ENCODE results near the gene ZNF474. TPM values are rescaled to one million over a fixed set of nuclear protein-coding genes. Genes with fewer than 3 reads are reported as not detected.

ZNF474 gene
- total RNA-seq, 1 donor: 0.10 TPM

DNA sequence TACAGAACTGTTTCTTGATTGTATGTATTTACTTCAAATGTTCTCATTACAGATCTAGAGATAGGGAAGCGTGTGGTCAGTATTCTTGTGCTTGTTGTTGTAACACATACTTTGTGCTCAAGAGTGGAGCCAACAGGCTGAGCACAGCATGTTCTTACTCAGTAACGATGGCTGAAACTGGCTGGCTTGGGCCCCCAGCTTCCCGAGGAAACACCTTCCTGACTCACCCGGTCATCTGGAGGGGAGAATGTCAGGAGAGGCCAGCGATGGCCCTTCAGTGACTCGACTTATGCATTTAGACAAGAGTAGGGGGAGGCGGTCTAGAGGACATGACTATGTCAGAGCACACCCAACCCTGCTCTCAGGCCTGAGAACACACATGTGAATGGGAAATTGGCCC lies 25.6 kb downstream of the ZNF474 start:
- Histone ChIP-seq H3K4me1 (ENCODE audit: insufficient read depth, low read length) (peaks cover 7% of the 10 kb centered on the region), H3K4me3 (ENCODE audit: low read length) (no peak overlapping the region), H3K9me3 (ENCODE audit: low read depth, low read length) (no peaks in the 10 kb centered on the region), H3K27me3 (ENCODE audit: insufficient read depth, low read length) (no peaks in the 10 kb centered on the region)

DNA sequence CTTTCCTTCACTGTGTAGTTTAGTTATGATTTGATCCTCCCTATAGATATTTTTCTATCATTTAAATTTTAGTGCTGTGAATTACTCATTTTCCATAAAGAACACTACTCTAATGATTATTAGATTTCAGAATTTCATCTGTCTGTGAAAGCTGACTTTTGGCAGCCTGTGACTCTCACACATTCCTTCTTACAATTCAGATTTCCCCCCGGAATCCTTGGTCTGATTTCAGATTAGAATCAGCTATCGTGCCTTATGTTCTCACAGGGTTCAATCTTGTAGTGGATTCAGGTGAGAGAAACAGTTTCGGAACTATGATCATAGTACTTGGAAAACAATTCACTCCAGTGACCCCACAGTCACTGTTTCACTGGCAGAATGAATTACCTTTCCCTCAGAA lies 26.2 kb downstream of the ZNF474 start:
- Histone ChIP-seq H3K4me3 (ENCODE audit: low read length) (no peak overlapping the region), H3K27me3 (ENCODE audit: insufficient read depth, low read length) (no peaks in the 10 kb centered on the region), H3K4me1 (ENCODE audit: insufficient read depth, low read length) (peaks cover 7% of the 10 kb centered on the region), H3K9me3 (ENCODE audit: low read depth, low read length) (no peaks in the 10 kb centered on the region)

DNA sequence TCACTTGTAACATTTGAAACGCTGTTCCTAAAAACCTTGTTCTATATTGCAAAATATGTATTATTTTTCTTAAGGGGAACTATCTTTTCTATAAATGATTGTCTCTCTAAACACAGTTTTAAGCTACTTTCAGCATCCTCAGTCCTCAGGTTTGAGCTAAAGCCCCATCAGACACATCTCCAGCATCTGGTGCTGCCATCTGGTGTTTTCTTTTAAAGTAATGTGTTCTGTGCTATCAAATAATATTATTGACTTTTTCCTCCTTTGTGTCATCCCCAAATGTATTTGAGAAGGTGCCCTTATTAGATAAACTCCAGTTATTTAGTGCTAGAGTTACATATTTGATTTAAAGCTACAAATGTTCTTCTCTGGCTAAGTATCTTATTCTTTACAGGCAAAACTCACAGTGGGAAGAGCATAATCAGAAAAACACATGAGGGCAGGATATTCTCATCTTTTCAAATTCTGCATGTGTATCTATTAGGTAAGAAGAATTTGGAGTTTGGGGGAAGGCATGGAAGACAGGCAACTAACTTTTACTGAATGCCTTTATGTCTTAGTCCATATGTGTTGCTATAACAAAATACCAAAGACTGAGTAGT lies 27.5 kb downstream of the ZNF474 start:
- Histone ChIP-seq H3K4me1 (ENCODE audit: insufficient read depth, low read length) (peaks cover 7% of the 10 kb centered on the region), H3K9me3 (ENCODE audit: low read depth, low read length) (no peaks in the 10 kb centered on the region), H3K4me3 (ENCODE audit: low read length) (no peak overlapping the region), H3K27me3 (ENCODE audit: insufficient read depth, low read length) (no peaks in the 10 kb centered on the region)

DNA sequence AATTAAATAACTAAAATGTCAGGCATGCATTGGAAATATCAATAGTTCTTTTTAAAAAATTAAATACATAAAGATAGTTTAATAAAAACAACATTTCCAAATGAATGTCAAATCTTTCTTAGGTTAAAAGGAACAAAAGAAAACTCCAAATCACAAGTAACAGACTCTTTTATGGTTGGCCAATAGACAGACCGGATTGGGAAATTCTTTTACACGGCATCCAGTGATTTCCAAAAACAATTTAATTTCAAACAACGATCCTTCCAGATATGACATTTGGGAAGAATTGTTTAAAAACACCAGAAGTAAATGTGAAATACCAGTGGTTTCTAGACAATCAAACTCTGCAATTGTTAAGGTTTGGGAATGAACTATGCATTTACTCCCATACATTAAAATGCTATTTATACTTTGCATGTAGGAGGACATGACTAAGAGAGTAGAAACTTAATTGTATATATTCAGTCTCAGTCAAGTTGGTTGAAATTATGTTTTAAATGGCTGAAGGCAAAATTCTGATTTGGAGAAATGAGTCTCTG lies 32.8 kb downstream of the ZNF474 start:
- Histone ChIP-seq H3K9me3 (ENCODE audit: low read depth, low read length) (no peaks in the 10 kb centered on the region), H3K4me3 (ENCODE audit: low read length) (no peak overlapping the region), H3K27me3 (ENCODE audit: insufficient read depth, low read length) (no peaks in the 10 kb centered on the region), H3K4me1 (ENCODE audit: insufficient read depth, low read length) (no peaks in the 10 kb centered on the region)

DNA sequence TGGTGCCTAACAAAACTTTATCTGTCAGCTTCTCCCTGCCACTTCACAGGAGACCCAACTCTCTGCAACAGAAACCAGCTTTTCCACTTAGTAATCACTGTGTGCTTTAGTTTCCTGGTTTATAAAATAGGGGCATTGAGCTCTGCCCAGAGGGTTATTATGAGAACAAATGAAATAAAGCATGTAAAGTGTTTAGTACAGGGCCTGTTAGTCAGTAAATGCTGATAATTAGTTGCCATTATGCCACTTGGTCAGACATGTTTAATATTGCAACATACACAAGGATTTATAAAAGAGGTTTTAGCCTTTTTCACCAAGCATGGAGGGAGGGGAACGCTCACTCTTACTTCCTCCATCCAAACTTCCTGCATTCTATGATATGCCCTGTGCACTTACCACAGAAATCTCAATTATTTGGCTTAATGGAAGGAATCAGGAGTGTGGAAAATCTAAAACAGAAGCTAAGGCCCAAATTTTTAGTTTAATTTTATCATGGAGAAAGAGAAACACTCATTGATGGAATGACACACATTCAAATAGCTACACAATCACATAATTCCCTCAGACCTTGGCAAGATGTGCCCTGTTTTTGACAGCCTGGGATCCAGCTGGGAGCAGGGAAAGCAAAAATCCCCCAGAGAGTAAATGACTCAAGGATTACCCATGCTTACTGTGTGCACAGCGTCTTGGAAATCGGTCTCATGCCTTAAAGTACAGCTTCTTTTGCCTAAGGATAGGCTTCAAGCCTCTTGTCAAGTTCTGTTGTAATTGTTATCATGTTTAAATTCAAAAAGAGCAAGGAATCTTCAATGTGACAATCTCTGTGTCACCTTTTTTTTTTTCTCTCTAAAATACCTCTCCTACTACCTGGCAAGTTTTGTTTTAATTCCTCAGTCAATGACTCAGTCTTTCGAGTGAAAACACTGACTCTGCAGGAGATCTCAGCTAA lies 34.0 kb downstream of the ZNF474 start:
- no peak overlapping the region for H3K4me3 ChIP-seq (ENCODE audit: low read length)
- no peaks in the 10 kb centered on the region for H3K4me1 ChIP-seq (ENCODE audit: insufficient read depth, low read length)
- H3K27me3 ChIP-seq (ENCODE audit: insufficient read depth, low read length): no peaks in the 10 kb centered on the region
- H3K9me3 ChIP-seq (ENCODE audit: low read depth, low read length): no peaks in the 10 kb centered on the region

DNA sequence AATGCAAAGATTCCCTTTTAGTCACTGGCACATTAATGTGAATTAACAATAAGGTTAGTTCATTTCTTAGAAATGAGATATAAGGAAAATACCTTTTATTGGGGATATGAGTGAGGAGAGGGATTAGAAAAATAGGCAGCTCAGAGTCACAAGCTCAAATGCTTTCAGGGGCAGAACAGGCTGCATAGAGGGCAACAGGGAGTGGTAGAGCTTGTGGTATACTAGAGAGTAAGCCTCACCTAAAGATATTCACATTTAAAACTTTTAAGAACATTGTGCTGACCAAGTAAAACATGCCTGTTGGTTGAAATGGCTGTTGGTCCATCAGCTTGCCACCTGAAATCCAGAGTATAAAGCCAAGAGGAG lies 34.7 kb downstream of the ZNF474 start:
- no peaks in the 10 kb centered on the region for H3K27me3 ChIP-seq (ENCODE audit: insufficient read depth, low read length)
- no peak overlapping the region for H3K4me3 ChIP-seq (ENCODE audit: low read length)
- H3K9me3 ChIP-seq (ENCODE audit: low read depth, low read length): no peaks in the 10 kb centered on the region
- no peaks in the 10 kb centered on the region for H3K4me1 ChIP-seq (ENCODE audit: insufficient read depth, low read length)

DNA sequence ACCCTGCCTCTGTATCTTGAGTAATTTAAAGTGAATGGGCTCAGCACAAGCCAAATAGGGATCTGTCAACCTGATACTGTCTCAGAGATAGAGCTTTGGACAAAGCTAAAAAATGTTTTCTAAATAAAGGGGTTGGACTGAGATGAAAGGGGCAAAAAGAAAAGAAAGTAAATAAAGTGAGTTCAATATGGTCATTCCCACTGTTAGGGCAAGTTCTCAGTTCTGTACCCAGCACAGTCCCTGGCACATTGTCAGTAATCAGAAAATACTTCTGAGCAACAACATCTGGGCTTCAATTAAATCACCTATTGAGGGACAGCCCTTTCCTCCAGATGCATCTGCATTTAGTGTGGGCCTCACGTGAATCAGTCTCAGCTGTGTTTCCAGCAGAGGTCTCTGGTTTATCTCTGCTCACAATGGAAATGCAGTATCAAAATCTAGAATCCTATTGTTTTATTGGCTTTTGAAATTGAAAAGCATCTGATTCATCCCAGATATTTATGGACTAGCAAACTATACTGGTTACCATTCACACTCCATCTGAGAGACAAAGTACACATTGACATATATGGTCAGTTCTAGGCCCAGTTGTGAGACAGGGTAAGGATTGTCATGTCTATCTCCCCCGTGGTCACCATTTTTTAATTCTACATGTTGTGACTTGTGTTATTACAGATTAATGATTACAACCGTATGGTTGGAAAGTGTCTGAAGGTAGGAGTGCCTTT lies 35.6 kb downstream of the ZNF474 start:
- no peak overlapping the region for H3K4me3 ChIP-seq (ENCODE audit: low read length)
- no peaks in the 10 kb centered on the region for H3K4me1 ChIP-seq (ENCODE audit: insufficient read depth, low read length)
- no peaks in the 10 kb centered on the region for H3K9me3 ChIP-seq (ENCODE audit: low read depth, low read length)
- no peaks in the 10 kb centered on the region for H3K27me3 ChIP-seq (ENCODE audit: insufficient read depth, low read length)

DNA sequence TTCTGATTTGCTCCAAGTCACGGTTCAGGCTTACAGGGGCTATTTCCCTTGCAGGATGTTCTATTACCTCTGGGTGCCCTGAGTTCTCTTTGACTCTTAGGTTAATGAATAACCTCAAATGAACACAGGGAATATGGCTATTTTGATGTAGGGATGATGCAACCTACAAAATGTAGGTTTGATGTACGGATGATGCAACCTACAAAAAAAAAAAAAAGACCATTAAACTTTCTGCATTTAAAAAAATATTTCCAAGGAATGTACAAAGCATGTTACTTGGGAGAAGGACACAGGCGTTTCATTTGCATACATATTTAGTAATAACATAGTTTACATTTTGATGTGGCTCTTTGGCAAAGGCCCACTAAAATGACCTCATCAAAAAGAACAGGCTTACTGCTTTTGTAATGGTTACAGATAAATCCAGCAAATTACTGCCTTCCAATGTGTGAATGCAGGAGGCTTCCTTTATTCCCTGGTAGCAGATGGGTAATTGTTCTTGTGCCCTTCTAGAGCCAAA lies 36.3 kb downstream of the ZNF474 start:
- H3K9me3 ChIP-seq (ENCODE audit: low read depth, low read length): no peaks in the 10 kb centered on the region
- H3K4me3 ChIP-seq (ENCODE audit: low read length): no peak overlapping the region
- H3K4me1 ChIP-seq (ENCODE audit: insufficient read depth, low read length): no peaks in the 10 kb centered on the region
- no peaks in the 10 kb centered on the region for H3K27me3 ChIP-seq (ENCODE audit: insufficient read depth, low read length)

DNA sequence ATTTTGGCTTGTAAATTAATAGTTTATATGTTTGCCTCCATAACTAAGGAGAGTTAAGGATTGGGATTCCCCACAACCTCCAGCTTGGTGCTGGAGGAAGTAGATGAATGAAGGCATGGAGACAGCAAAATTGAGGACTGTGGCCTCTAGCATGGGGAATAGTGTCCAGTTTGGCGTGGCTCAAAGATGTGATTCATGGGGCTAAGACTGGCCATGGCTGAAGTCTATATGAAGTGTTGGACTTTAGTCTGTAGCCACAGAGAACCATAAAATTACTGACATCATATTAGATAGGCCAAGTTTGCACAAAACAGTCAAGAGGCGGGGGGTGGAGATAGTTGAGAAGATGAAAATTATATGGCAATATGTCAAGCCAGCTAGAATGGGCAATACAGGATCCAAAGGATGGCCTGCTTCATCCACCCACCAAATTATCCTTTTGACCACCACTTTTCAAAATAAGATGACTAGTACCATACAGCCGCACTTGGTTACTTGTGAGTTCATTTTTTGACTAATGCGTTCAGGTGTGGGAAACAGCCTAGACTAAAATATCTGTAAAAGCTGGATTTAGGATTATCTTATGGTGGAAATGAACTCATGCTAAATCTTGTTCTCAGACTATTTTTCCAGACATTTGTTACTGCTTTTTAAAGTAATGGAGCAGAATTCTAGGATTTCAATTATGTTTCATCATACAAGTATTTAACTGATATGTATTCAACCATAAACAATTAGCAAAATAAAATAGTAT lies 40.2 kb downstream of the ZNF474 start:
- H3K27me3 ChIP-seq (ENCODE audit: insufficient read depth, low read length): no peaks in the 10 kb centered on the region
- no peak overlapping the region for H3K4me3 ChIP-seq (ENCODE audit: low read length)
- no peaks in the 10 kb centered on the region for H3K4me1 ChIP-seq (ENCODE audit: insufficient read depth, low read length)
- H3K9me3 ChIP-seq (ENCODE audit: low read depth, low read length): no peaks in the 10 kb centered on the region

DNA sequence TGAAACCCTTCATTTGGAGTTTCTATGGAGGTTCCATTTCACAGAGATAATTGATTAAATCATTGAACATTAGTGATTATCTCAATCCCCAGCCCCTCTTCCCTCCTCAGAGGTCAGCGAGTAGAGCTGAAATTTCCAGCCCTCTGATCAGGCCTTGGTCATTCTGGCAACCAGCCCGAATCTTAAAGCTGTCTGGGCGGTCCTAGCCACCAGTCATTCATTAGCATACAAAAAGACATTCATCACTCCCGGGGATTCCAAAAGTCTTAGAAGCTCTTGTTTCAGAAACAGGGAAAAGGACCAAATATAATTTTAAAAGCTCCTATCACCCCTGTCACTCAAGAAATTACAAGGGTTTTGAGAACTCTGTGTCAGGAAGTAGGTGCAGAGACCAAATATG lies 41.3 kb downstream of the ZNF474 start:
- no peaks in the 10 kb centered on the region for H3K9me3 ChIP-seq (ENCODE audit: low read depth, low read length)
- H3K4me3 ChIP-seq (ENCODE audit: low read length): no peak overlapping the region
- H3K4me1 ChIP-seq (ENCODE audit: insufficient read depth, low read length): no peaks in the 10 kb centered on the region
- H3K27me3 ChIP-seq (ENCODE audit: insufficient read depth, low read length): no peaks in the 10 kb centered on the region

DNA sequence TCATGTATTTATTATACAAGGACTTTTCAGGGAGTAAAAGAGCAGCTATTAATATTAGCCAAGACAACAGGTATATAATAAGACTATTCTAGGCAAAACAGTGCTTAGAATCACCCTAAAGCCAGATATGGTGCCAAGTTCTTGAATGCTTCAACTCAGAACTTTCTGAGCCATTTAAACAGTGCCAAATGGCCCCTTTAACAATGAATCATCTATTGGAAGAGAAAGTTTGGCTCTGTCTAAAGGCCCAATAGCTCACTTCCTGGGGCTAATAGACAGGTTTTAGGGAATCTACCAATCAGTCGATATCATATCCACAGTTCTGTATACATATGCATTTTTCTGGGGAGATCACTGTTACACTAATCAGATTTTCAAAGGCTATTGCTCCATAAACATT lies 42.9 kb downstream of the ZNF474 start:
- Histone ChIP-seq H3K27me3 (ENCODE audit: insufficient read depth, low read length) (no peaks in the 10 kb centered on the region), H3K9me3 (ENCODE audit: low read depth, low read length) (no peaks in the 10 kb centered on the region), H3K4me1 (ENCODE audit: insufficient read depth, low read length) (no peaks in the 10 kb centered on the region), H3K4me3 (ENCODE audit: low read length) (no peak overlapping the region)

DNA sequence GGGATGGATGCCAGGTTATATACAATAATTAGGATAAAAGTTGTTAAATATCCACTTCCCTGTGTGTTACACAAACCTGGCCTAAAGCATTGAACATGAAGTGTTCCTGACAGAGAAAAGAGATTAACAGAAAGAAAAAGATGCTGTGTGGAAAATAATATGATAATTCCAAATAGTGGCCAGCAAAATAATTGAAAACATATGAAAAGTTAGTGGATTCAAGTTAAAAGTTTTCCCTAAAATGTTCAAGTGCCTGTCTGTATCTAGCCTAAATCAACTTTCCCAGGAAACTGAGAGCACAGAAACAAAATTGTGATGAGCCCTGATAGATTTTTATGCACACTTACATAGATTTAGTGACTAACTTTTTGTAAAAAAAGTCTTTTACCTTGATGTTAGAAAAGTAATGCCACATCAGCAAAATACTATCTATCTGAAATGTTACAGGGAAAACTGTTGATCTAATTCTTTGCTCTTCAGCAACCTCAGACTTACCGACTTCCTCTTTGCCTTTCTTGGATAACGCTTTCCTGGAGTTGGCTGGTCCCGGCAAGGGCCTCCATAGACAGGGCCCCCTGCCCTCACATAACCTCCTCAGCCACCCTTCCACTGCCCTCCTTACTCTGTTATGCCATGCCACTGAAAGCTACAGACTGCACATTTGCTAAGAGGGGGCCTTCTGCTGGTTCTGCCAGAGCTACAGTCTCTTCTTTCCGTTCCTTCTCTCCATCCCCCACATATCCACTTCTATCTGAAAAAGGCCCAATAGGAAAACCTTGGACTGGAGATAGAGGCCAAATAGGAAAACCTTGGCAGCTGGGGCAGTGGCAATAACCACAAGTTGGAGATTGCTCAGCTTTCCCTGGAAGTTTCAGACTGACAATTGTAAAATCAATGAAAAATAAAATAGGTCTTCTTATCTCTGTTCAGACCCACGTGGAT lies 44.4 kb downstream of the ZNF474 start:
- Histone ChIP-seq H3K4me1 (ENCODE audit: insufficient read depth, low read length) (no peaks in the 10 kb centered on the region), H3K27me3 (ENCODE audit: insufficient read depth, low read length) (no peaks in the 10 kb centered on the region), H3K4me3 (ENCODE audit: low read length) (no peak overlapping the region), H3K9me3 (ENCODE audit: low read depth, low read length) (no peaks in the 10 kb centered on the region)

DNA sequence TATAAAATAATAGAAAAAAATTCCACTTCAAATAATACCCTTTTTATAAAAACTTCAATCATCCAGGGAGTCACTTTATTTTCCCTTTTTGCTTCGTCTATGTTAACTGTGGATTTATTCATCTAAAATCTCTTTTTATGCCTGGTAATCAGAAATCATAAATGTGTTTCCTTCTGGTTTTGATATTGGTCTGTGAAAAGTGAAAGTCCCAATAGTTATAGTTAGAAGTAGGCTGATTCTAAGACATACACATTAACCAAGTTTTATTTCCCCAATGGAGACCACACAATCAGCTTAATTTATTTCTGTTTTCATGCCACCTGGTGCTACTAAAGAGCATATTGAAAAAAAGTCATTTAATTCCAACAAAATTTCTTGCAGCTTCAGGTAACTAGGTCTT lies 45.7 kb downstream of the ZNF474 start:
- H3K4me1 ChIP-seq (ENCODE audit: insufficient read depth, low read length): no peaks in the 10 kb centered on the region
- no peaks in the 10 kb centered on the region for H3K9me3 ChIP-seq (ENCODE audit: low read depth, low read length)
- no peaks in the 10 kb centered on the region for H3K27me3 ChIP-seq (ENCODE audit: insufficient read depth, low read length)
- H3K4me3 ChIP-seq (ENCODE audit: low read length): no peak overlapping the region

DNA sequence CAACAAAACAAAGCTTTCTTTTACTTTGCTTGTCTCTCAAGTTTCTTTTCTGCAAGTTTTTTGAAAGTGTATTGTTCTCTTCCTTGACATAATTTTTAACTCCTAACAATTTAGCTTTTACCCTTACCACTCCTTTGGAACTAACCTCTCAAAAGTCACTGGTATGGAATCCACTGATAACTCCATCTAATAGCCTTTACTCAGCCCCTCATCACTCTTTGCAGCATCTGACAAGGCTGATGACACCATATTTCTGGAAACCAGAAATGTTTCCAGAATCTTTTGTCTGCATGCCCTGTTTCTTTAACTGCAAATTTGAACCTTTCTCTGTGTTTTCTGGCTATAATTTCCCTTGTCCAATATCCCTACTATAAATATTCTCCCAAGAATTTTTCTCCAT lies 46.5 kb downstream of the ZNF474 start:
- no peaks in the 10 kb centered on the region for H3K4me1 ChIP-seq (ENCODE audit: insufficient read depth, low read length)
- H3K9me3 ChIP-seq (ENCODE audit: low read depth, low read length): no peaks in the 10 kb centered on the region
- no peak overlapping the region for H3K4me3 ChIP-seq (ENCODE audit: low read length)
- no peaks in the 10 kb centered on the region for H3K27me3 ChIP-seq (ENCODE audit: insufficient read depth, low read length)
